GM12878 (cell line): ENCODE data around the gene EIF3M. TPM values are rescaled to one million over a fixed set of nuclear protein-coding genes. Genes with fewer than 3 reads are reported as not detected.

Source experiments
- ATF7 ChIP-seq: fragments of 450-650 bp; IDR thresholded peaks from 2 replicates; pipeline ENCODE4 v1.6.1; 2016; ENCODE audit warnings: low read depth, mild to moderate bottlenecking
- CHD2 ChIP-seq: IDR thresholded peaks from 2 replicates; pipeline ENCODE4 v1.6.1; 2011; ENCODE audit warnings: low read depth, low read length, improper control_type of control experiment, borderline replicate concordance
- LARP7 ChIP-seq: fragments of 450-650 bp; IDR thresholded peaks from 2 replicates; pipeline ENCODE4 v1.6.1; 2017; ENCODE audit warnings: mild to moderate bottlenecking
- MTA3 ChIP-seq: IDR thresholded peaks from 2 replicates; pipeline ENCODE4 v1.6.1; 2012; ENCODE audit warnings: low read length, inconsistent platforms, borderline replicate concordance
- NRF1 ChIP-seq: conservative IDR thresholded peaks from 2 replicates; pipeline ENCODE4 v1.6.1; 2011; ENCODE audit warnings: mild to moderate bottlenecking, low read depth, low read length, improper control_type of control experiment
- RBBP5 ChIP-seq: fragments of 200-600 bp; sonication (generic); conservative IDR thresholded peaks from 2 replicates; pipeline ENCODE4 v1.6.1; 2016
- SMC3 ChIP-seq: IDR thresholded peaks from 2 replicates; pipeline ENCODE4 v1.6.1; 2011; ENCODE audit warnings: low read length, improper control_type of control experiment, borderline replicate concordance
- TCF7 ChIP-seq: IDR thresholded peaks from 2 replicates; pipeline ENCODE4 v1.6.1; 2014; ENCODE audit warnings: antibody characterized with exemption, borderline replicate concordance
- polyA plus RNA-seq, 11 experiments: library from polyadenylated mRNA; depleted of rRNA in 4 of 11; unstranded in 6 of 11; stranded (reverse) in 5 of 11; fragments of >200 nt; fragmentation: Nextera tagmentation in 4 of 11; fragmentation: Illumina TruSeq in 1 of 11; extraction: Ambion mirVana in 4 of 11; extraction: Trizol in 1 of 11; gene quantifications; 1 replicate in 1 of 11; 2 replicates in 10 of 11; pipeline versions ENCODE4 v1.2.1 to v1.2.3, GENCODE V29; 2011 to 2016; ENCODE audit warnings: inconsistent platforms in 2 of 11, missing spikeins in 2 of 11, low read depth in 1 of 11
- total RNA-seq, 4 experiments: library from RNA; depleted of rRNA in 3 of 4; stranded (reverse); fragments of >200 nt in 3 of 4; fragmentation: Illumina TruSeq in 1 of 4; extraction: Trizol in 1 of 4; gene quantifications; 2 replicates each; pipeline versions ENCODE4 v1.2.1 to v1.2.3, GENCODE V29; 2013 to 2021
- TF ChIP-seq, protein P1 (sequence below): IDR thresholded peaks from 2 replicates; pipeline ENCODE4 v1.6.1; 2012; ENCODE audit warnings: improper control_type of control experiment, low read depth, low read length; ENCODE audit not compliant: insufficient replicate concordance
- TF ChIP-seq, protein P2 (sequence below): IDR thresholded peaks from 2 replicates; pipeline ENCODE4 v1.6.1; 2012; ENCODE audit warnings: mild to moderate bottlenecking, low read depth, low read length
- TF ChIP-seq, protein P3 (sequence below): fragments of 450-650 bp; IDR thresholded peaks from 2 replicates; pipeline ENCODE4 v1.6.1; 2017; ENCODE audit warnings: mild to moderate bottlenecking, low read depth, inconsistent platforms; ENCODE audit not compliant: poor library complexity, severe bottlenecking

Gene EIF3M
- total and polyA plus RNA-seq, 10 of the 15 experiments (the other 5 are each of a cell fraction or from before 2014, with no cell fraction given): 392 to 1,205 (median 593) TPM

DNA sequence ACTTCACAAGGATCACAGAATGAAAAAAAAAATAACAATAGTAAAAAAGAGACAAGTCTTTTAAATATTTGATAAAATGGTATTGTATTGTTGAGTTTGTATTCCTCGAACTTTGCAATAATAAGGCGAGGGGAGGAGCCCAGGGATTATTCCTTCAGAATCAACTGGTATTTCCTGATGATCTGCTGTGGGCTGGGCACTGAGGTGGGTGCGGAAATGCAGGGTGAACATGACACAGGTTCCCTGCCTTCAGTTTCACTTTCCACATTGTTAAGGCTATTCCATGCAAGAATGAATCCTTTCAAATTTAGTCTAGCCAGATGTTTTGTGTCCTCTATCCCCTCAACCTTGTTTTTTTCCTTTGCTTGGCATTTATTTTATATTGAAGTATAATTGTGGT is 2.1 kb upstream of the EIF3M start (continued):
- TF ChIP-seq, protein P1, sequence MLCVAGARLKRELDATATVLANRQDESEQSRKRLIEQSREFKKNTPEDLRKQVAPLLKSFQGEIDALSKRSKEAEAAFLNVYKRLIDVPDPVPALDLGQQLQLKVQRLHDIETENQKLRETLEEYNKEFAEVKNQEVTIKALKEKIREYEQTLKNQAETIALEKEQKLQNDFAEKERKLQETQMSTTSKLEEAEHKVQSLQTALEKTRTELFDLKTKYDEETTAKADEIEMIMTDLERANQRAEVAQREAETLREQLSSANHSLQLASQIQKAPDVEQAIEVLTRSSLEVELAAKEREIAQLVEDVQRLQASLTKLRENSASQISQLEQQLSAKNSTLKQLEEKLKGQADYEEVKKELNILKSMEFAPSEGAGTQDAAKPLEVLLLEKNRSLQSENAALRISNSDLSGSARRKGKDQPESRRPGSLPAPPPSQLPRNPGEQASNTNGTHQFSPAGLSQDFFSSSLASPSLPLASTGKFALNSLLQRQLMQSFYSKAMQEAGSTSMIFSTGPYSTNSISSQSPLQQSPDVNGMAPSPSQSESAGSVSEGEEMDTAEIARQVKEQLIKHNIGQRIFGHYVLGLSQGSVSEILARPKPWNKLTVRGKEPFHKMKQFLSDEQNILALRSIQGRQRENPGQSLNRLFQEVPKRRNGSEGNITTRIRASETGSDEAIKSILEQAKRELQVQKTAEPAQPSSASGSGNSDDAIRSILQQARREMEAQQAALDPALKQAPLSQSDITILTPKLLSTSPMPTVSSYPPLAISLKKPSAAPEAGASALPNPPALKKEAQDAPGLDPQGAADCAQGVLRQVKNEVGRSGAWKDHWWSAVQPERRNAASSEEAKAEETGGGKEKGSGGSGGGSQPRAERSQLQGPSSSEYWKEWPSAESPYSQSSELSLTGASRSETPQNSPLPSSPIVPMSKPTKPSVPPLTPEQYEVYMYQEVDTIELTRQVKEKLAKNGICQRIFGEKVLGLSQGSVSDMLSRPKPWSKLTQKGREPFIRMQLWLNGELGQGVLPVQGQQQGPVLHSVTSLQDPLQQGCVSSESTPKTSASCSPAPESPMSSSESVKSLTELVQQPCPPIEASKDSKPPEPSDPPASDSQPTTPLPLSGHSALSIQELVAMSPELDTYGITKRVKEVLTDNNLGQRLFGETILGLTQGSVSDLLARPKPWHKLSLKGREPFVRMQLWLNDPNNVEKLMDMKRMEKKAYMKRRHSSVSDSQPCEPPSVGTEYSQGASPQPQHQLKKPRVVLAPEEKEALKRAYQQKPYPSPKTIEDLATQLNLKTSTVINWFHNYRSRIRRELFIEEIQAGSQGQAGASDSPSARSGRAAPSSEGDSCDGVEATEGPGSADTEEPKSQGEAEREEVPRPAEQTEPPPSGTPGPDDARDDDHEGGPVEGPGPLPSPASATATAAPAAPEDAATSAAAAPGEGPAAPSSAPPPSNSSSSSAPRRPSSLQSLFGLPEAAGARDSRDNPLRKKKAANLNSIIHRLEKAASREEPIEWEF: no peak
- TF ChIP-seq RBBP5 (no peak), NRF1 (no peak), SMC3 (no peak), CHD2 (no peak), TCF7 (no peak), LARP7 (no peak), MTA3 (no peak), ATF7 (no peak)
- TF ChIP-seq, protein P2, sequence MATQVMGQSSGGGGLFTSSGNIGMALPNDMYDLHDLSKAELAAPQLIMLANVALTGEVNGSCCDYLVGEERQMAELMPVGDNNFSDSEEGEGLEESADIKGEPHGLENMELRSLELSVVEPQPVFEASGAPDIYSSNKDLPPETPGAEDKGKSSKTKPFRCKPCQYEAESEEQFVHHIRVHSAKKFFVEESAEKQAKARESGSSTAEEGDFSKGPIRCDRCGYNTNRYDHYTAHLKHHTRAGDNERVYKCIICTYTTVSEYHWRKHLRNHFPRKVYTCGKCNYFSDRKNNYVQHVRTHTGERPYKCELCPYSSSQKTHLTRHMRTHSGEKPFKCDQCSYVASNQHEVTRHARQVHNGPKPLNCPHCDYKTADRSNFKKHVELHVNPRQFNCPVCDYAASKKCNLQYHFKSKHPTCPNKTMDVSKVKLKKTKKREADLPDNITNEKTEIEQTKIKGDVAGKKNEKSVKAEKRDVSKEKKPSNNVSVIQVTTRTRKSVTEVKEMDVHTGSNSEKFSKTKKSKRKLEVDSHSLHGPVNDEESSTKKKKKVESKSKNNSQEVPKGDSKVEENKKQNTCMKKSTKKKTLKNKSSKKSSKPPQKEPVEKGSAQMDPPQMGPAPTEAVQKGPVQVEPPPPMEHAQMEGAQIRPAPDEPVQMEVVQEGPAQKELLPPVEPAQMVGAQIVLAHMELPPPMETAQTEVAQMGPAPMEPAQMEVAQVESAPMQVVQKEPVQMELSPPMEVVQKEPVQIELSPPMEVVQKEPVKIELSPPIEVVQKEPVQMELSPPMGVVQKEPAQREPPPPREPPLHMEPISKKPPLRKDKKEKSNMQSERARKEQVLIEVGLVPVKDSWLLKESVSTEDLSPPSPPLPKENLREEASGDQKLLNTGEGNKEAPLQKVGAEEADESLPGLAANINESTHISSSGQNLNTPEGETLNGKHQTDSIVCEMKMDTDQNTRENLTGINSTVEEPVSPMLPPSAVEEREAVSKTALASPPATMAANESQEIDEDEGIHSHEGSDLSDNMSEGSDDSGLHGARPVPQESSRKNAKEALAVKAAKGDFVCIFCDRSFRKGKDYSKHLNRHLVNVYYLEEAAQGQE: no peak
- TF ChIP-seq, protein P3, sequence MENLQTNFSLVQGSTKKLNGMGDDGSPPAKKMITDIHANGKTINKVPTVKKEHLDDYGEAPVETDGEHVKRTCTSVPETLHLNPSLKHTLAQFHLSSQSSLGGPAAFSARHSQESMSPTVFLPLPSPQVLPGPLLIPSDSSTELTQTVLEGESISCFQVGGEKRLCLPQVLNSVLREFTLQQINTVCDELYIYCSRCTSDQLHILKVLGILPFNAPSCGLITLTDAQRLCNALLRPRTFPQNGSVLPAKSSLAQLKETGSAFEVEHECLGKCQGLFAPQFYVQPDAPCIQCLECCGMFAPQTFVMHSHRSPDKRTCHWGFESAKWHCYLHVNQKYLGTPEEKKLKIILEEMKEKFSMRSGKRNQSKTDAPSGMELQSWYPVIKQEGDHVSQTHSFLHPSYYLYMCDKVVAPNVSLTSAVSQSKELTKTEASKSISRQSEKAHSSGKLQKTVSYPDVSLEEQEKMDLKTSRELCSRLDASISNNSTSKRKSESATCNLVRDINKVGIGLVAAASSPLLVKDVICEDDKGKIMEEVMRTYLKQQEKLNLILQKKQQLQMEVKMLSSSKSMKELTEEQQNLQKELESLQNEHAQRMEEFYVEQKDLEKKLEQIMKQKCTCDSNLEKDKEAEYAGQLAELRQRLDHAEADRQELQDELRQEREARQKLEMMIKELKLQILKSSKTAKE: no peak
